KBM-7 (cell line): ENCODE data around the gene ZDHHC7.

Experiments
- DNase-seq: peaks from one replicate; pipeline ENCODE4 v3.0.0-alpha.2; 2015
- in situ Hi-C: fragments of 300-500 bp; cut with MboI; formaldehyde crosslinking; loops from 2 replicates; pipeline ENCODE4 v1.14.3; 2020; ENCODE audit warnings: low sequenced_read_pairs, low pct_unique_long_range_greater_than_20kb, mixed read lengths

ZDHHC7 gene

DNA sequence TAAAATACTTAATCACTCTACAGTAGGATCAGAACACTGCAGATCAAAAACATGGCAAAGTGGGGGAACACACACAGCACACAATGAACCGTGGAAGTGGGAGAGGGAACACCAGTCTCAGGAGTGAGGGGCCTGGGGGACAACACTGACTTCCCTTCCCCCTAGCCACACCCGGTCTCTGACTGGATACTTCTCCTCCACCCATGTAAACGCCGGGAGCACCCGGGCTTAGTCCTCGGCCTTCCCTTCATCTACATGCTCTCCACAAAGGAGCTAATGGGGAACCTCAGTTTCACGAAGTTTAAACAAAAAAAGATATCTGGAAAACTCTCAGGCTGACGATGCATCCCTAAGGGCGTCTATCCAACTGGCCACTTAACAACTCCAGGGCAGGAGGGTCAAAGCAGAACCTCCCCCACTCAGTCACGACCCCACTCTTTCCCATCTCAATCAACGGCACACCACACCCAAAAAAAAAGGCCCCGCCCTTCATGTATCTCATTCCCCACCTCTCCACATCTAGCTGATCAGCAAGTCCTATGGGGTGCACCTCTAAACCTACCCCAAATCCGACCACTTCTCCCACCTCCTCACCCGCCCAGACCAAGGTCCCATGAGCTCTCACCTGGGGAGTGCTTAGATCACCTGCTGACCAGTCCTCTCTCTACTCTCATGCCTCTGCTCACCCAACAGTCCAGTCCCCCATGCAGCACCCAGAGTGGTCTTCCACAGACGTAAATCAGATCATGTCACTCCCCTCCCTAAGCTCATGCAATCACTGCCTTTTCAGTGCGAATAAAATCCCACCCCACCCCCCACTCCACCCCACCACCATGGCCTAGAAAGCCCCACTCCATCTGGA lies 7.4 kb downstream of the ZDHHC7 start:
- no peak for DNase-seq
- in situ Hi-C loops, result no loop called here

- in situ Hi-C loops, result no loop called here
- DNase-seq, result no peak
Measured at GRCh38 chr16:85003076-85003475, 8.3 kb downstream of the ZDHHC7 start.

- in situ Hi-C loops, result no loop called here
- no peak for DNase-seq
Measured at GRCh38 chr16:85002608-85003007, 8.7 kb downstream of the ZDHHC7 start.

- no peak for DNase-seq
- in situ Hi-C loops, result no loop called here
Measured at GRCh38 chr16:85002099-85002541, 9.2 kb downstream of the ZDHHC7 start.

DNA sequence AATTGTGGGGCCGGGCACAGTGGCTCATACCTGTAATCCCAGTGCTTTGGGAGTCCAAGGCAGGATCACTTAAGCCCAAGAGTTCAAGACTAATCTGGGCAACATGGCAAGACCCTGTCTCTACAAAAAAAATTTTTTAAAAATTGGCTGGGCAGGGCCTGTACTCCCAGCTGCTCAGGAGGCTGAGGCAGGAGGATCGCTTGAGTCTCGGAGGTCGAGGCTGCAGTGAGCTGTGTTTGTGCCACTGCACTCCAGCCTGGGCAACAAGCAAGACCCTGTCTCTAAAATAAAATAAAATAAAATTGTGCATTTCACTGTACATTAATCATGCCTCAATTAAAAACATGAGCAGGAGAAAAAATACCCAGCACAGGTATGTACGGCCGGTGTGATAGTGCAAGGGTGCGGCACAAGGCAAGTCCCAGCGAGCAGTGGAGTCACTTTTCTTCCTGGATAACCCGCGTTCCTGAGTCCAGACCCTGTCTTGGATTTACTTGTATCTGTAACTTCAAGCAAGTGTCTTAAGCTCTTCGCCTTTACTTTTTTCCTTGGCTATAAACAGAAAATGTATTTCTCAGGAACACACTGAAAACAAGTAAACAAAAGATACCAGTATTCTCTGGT lies 11.4 kb downstream of the ZDHHC7 start:
- no peak for DNase-seq
- in situ Hi-C loops, result no loop called here

GRCh38 chr16:84999200-84999599 lies 12.1 kb downstream of the ZDHHC7 start:
- no peak for DNase-seq
- in situ Hi-C loops, result no loop called here

DNA sequence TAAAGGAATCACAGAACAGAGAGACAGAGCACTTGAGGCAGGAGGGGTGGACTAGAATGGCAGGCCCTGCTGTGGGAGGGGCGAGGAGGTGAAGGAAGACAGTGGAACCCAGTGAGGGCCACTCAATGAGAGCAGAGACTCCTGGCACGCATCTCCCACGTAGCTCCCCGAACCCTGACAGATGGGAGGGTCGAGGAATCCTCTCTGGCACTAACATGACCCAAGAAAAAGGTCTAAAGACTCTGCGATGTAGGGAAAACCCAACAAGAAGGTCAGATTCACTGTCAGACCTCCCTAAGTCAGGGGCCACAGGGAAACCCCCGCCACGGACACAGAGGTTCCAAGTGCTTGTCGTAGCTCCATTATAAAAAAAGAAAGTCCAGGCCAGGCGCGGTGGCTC lies 15.0 kb downstream of the ZDHHC7 start:
- in situ Hi-C loops, result no loop called here
- DNase-seq, result no peak

DNA sequence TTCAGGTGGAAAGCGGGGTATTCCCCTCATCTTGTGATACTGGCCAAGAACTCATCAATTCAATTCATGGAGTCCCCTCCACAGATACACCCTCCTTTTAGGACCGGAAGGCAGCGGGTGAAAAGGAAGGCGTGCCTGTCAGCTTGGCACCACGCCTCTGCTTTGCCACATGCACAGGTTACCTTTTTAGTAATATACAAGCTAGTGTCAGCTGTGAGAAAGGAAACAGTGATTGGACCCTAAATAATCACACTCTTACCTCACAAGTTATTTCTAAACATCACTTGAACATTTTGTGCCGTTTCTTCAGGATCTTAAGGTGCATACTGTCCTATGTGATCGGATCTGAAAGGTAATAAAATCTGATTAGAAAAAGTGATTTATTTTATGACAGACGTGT lies 15.7 kb downstream of the ZDHHC7 start:
- DNase-seq, result no peak
- in situ Hi-C loops, result no loop called here

GRCh38 chr16:84993926-84994325 lies 17.4 kb downstream of the ZDHHC7 start:
- in situ Hi-C loops, result no loop called here
- no peak for DNase-seq

GRCh38 chr16:84992717-84993075 lies 18.6 kb downstream of the ZDHHC7 start:
- DNase-seq, result no peak
- in situ Hi-C loops, result no loop called here

- no peak for DNase-seq
- in situ Hi-C loops, result no loop called here
Measured at GRCh38 chr16:84990782-84991181, 20.6 kb downstream of the ZDHHC7 start.

DNA sequence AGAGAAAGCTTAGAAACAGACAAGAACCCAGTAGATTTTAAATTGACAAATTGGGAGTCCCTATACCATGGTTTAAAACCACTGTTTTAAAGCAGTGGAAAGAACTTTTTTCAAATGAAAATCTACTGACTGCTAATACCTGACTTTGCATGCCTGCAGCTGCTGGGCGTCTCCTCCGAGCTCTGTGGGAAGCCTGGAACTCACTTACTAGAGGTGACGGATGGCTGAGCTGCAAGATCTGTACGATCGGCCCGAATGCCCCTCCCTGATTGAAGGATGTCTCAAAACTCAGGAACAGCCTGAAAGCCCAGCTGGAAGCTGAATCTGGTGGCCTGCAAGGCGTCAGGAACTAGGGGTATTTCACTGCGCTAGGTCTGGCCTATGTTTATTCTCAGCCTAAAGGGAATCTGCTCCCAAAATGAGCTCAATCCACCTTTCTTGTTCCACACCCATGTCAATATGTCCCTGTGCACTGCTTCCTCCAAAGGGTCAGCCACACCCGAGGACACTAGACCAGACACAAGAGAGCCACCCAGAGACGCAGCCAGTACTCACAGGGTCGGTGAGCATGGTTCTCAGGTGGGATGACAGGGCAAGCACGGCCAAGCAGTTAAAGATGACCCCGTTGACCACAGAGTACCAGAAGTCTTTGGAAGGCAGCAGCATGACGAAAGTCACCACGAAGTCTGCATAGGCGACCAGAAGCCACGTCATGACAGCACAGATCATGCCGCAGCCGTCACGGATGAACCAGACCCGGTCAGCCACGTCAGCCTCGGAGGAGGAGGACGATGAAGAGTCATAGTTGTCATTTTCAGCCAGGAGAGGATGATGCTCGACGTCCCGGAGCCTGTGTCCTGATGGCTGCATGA lies 21.4 kb downstream of the ZDHHC7 start:
- in situ Hi-C loops, result no loop called here

DNA sequence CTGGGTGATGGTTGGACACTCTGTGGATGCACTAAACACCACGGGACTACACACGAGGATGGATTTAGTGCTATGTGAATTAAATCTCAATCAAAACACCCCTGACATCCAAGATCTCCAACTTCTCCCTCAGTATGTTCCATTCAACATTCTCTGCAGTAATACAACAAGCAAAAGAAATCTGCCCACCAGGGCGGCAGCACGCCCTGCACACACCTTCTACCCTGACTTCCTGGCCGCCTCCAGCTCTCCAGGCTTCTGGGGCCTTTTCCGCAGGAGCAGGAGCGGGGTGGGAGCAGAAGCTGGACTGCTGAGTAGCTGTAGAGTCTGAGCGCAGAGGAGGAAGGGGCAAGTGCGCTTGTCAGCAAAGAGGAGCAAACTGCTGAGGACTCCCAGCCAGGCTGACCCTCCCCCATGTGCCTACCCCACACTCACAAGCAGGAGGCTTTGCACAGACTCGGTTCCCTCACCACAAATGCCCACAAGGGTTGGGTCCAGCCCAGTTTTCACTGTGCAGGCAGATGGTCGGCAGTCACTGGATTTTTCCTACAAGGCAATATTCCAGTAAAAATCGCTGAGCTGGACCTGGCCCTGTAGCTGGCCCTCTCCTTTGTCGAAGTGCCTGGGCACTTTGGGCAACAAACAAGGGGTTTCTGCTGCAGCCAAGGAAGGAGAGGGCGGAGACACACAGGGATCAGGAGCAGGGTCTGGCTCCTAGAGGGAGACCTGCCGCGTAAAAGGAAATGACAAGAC lies 22.8 kb downstream of the ZDHHC7 start:
- in situ Hi-C loops, result no loop called here
- DNase-seq, result no peak

More for the DNA sequence above, 21.4 kb downstream of the ZDHHC7 start:
- DNase-seq, result no peak

- in situ Hi-C loops, result no loop called here
- no peak for DNase-seq
Measured at GRCh38 chr16:84986879-84987278, 24.5 kb downstream of the ZDHHC7 start.

DNA sequence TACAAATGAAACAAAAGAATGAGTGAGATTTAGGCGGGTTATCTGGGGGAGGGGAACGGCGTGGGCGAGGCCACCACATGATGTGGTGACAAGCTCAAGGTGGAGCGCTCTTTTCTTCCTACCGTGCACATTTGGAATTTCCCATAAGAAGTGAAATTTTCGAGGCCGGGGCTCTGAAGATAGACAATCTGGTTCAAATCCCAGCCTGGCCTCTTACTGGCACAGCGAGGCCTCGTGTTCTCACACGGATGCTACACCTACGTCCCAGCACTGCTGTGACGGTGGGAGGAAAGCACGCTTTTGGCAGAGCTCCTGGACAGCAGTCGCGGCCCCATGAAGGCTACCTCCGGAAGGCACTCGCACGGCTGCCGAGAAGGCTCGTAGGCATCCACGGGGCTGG lies 25.2 kb downstream of the ZDHHC7 start:
- in situ Hi-C loops, result no loop called here
- DNase-seq, result no peak

- no peak for DNase-seq
- in situ Hi-C loops, result no loop called here
Measured at GRCh38 chr16:84985079-84986065, 26.0 kb downstream of the ZDHHC7 start.

GRCh38 chr16:84982434-84982833 lies 28.9 kb downstream of the ZDHHC7 start:
- in situ Hi-C loops, result no loop called here
- peak; percentile 42 for DNase-seq

DNA sequence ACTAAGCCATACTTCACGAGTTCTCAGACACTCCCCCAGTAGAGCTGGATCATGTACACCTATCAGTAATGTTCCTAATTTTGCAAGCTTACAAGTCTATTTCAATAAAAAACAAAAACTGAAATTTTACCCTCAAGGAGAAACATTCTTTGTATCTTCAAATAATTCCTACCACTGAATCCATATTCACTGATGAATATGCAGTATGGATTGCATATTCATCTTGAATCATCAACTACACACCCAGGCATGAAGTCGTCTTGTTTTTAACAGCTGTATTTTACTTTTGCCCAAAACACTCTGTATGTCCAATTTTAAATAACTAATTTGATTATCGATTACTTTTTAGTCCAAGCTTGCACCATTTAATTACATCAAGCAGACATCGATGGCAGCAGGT lies 31.8 kb downstream of the ZDHHC7 start:
- in situ Hi-C loops, result no loop called here
- DNase-seq, result no peak
